HPDE6-E6E7 (cell line): ENCODE data around the gene IGF1R.

Experiments
- DNase-seq: peaks from one replicate; pipeline ENCODE4 v3.0.0; 2011; ENCODE audit warnings: missing footprints; ENCODE audit errors: extremely low spot score

IGF1R gene

GRCh38 chr15:98648654-98649471 is 524 bp downstream of the IGF1R start:
- DNase-seq: no peak

- no peak for DNase-seq
Measured at GRCh38 chr15:98649472-98650416, 1.4 kb downstream of the IGF1R start.

DNA sequence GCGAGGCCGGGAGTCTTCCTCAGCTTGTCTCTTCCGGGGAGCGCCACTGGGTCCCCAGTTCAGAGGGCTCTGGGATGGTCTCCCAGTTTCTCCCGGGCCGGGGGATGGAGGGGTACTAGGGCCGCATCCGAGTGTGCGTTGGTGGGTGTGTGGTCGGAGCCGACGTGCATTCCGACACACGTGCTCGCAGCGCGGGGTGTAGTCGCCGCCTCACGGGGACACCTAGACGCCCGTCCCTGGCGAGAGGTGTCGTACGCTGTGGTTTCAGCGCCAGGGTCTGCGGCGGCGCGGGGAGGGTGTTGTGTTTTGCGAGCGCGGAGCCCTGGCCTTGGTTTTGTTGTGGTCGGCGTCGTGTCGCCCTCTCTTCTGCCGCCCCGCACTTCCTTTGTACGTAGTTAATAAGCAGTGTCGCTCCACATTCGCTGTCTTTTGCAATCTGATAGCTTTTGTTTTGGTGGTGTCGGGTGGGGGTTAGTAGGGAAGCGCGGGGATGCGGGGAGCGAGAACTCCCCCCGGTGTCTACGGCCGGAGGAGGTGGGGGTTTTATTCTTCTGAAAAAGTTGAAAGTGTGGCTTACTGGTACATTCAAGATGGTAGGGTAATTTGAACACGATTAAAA is 2.2 kb downstream of the IGF1R start:
- DNase-seq: no peak

- no peak for DNase-seq
Measured at GRCh38 chr15:98651036-98651481, 2.7 kb downstream of the IGF1R start.

DNA sequence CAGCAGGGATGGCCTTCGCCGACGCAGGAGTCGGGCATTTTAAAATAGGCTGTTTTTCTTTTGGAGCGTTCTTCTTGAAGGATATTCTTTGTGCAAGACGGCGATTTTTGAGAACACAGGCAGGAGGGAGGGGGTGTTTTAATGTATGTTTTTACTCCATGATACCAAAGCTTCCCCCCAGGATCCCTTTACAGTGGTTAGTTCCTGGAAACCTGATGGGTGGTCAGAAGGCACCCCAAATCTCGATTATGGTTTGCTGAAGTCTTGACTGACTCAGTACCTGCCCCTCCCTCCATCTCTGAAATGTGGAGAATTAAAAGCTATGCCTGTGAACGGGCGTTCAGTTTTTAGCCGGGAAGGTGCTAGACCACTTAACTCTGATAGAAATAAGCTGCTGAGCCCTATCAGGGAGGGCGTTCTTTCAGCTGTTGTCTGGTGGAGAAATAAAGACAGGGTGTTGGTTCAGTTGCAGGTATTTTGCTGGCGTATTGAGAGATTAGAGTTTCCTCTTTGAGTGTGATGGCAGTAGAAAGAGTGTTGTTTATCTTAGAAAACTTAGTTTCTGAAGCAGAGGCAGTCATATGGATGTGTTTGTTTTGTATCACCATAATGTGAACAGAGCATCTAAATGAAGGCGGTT is 3.4 kb downstream of the IGF1R start:
- no peak for DNase-seq

- no peak for DNase-seq
Measured at GRCh38 chr15:98653686-98654085, 5.3 kb downstream of the IGF1R start.

DNA sequence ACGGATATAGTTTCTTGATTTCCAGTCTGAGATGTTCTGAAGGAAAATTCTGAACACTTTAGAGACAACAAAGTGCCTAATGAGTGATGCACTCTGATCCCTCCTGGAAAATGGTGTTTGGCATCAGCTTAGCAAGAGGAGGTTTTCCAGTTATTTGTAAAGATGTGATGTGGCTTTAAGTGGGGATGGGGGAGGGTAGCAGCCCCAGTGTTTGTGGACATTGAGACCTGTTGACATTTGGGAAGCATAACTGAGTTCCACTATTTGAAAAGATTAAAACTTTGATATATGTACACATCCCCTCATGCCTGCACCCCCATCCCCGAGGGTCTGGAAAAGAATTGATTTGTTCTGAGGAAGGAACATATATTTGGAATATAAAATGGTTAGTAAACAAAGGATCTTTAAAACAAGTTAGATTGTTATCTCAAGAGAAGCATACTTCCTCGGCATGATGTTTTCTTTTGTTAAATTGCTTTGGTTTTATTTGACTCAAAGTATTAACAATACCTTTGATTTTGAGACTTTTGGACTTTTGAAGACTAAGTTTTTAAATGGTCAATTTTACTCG is 6.5 kb downstream of the IGF1R start:
- DNase-seq: no peak

DNA sequence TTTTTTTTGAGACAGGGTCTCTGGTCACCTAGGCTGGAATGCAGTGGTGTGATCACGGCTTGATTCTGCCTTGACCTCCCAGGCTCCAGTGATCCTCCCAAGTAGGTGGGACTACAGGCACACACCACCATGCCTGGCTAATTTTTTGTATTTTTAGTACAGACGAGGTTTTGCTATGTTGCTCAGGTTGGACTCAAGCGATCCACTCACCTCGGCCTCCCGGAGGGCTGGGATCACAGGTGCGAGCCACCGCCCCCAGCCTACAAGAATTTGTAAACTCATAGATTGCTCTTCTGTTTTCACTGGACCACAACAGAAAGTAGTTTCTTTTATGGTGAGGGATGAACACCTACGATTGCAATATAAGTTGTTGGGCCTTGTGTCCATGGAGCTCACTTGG is 7.4 kb downstream of the IGF1R start:
- DNase-seq: no peak

- no peak for DNase-seq
Measured at GRCh38 chr15:98657721-98658120, 9.4 kb downstream of the IGF1R start.

DNA sequence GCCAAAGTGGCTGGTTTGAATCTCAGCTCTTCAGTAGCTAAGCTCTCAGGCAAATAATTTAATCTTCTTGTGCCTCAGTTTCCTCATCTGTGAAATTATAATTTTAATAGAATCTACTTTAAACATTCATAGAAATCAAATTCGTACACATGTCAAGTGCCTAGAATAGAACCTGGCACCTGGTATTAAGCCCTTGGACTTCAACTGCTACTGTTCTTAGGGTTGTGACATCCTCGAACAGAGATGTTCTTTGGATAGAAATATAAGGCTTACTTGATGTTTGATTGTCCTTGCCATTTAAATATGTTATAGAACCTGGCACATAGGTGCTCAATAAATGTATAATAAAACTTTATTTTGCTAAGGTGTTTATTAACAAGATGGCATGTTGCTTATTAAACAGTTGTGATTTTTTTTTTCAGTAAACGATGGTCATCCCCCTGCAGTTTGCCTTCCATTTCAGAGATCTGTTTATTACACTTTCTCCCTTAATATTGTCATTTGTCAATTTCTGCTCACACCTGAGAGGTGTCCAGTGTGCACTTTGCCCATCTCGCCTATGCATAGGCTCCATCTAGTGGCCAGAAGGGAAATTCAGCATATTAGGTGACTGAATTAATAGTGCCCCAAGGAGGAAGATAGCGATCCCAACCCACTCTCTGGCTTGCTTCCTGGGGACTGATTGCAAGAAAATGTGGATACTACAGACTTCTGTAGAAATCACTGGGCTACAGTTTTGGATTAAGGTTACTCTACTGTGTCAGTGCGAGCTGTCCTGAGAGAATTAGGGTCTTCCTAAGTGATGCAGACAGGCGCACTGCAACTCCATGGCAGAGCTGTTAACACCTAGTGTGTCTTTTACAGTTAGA is 10.7 kb downstream of the IGF1R start:
- no peak for DNase-seq

GRCh38 chr15:98660055-98660454 is 11.7 kb downstream of the IGF1R start:
- DNase-seq: no peak

GRCh38 chr15:98663045-98663444 is 14.7 kb downstream of the IGF1R start:
- DNase-seq: no peak

DNA sequence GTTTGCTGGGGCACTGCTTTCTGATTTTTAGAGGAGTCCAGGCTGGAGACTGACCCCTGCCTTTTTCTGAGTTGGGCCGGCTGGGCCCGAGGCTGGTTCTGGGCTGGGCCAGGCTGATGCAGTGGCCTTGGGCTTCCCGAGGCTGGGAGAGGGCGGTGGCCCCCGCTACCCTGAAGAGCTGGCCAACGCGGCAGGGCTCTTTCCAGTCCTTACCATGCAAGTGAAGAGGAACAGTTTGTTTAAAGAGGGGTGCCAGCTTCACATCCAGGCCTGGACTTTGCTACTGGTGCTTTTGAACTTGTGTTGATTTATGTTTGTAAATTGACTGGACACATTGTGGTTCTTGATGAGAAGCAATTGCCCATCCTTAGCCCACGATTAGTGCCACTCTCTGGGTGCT is 15.3 kb downstream of the IGF1R start:
- DNase-seq: no peak

- DNase-seq: no peak
Measured at GRCh38 chr15:98666441-98666840, 18.1 kb downstream of the IGF1R start.

GRCh38 chr15:98666841-98667240 is 18.5 kb downstream of the IGF1R start:
- DNase-seq: no peak

DNA sequence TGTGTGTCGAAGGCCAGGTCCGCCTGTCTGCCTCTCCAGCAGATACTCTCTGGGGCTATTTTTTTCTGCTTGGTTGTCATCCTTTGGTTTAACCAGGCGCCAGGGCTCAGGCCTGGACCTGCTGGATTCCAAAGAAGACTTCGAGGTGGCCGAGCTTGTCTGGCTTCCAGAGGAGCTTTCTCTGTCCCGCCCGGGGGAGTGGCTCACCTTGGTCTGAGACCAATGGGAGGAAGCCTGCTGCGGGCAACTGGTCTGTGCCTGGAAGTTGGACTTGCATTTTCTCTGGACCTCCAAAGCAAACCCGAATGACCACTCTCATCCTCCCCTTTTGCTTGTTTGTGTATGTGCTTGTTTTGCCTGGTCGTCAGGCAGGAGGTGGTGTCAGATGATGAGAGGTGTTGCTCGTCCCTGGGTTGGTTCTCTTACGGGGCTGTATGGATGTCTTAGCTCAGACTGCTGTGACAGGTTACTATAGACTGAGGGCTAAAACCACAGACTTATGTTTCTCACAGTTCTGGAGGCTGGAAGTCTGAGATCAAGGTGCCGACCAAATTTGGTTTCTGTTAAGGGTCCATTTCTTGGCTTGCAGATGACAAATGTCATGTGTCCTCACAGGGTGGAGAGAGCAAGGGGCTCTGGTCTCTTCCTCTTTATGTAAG is 19.3 kb downstream of the IGF1R start:
- no peak for DNase-seq

- DNase-seq: no peak
Measured at GRCh38 chr15:98668566-98669308, 20.4 kb downstream of the IGF1R start.

DNA sequence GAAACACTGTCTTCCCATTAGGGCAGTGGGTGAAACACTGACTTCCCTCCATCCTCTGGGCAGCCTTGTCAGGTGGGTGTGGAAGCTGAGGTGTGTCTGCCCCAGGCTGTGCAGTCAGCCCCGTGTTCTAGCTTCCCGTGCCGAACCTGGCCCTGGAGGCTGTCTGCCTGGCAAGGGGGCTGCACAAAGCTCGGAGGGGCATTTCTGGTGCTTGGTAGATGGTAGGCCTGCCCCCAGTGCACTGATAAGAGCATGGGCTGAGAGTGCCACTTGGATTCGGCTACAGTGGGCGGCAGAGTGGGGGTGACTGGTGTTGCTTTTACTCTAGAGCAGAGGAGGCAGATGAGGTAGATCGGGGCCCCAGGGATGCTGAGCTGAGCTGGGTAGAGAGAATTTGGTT is 21.3 kb downstream of the IGF1R start:
- DNase-seq: no peak
